Measurements from ENCODE around the gene AHCYL2. TPM values are rescaled to one million over a fixed set of nuclear protein-coding genes. Genes with fewer than 3 reads are reported as not detected.
A peak's percentile ranks its signal among the peaks of the same experiment; 100 is the strongest.

AHCYL2 gene
- total RNA-seq, 1 experiment from 2014 or later: 54.6 TPM

DNA sequence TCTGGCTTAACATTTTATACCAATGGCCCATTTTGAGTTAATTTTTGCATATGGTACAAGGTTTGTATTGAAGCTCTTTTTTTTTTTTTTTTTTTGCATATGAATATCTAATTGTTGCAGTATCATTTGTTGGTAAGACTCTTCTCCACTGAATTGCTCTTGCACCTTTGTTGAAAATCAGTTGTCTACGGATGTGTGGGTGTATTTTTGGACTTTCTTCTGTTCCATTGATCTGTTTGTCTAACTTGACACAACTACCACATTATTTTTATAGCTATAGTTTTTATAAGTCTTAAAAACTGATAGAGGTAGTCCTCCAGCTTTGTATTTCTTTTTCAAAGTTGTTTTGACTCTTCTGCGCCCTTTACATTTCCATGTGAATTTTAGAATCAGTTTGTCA is 53.9 kb downstream of the AHCYL2 start:
- H3K27ac Mint-ChIP-seq (ENCODE audit: unreplicated experiment): no peak overlapping the region
- no TSS peak for BruUV-seq (replicated peaks)
- H3K27me3 Mint-ChIP-seq (ENCODE audit: unreplicated experiment): no peaks in the 10 kb centered on the region
- H3K4me3 Mint-ChIP-seq (ENCODE audit: low read depth, unreplicated experiment): no peak overlapping the region
- no peaks in the 10 kb centered on the region for H3K9me3 Mint-ChIP-seq (ENCODE audit: low read depth, unreplicated experiment)
- peaks cover 29% of the 10 kb centered on the region for H3K4me1 Mint-ChIP-seq (ENCODE audit: low read depth, unreplicated experiment)
- no peaks in the 10 kb centered on the region for H3K36me3 Mint-ChIP-seq (ENCODE audit: insufficient read depth, unreplicated experiment)
- CTCF ChIA-PET: interaction anchor here (0.6 to 1.5 kb wide), 7 partner anchors 12 to 278 kb away, joined by 3 to 7 read pairs (median 4); partner anchors contain the start of gene AHCYL2
- TF ChIP-seq, protein P1, sequence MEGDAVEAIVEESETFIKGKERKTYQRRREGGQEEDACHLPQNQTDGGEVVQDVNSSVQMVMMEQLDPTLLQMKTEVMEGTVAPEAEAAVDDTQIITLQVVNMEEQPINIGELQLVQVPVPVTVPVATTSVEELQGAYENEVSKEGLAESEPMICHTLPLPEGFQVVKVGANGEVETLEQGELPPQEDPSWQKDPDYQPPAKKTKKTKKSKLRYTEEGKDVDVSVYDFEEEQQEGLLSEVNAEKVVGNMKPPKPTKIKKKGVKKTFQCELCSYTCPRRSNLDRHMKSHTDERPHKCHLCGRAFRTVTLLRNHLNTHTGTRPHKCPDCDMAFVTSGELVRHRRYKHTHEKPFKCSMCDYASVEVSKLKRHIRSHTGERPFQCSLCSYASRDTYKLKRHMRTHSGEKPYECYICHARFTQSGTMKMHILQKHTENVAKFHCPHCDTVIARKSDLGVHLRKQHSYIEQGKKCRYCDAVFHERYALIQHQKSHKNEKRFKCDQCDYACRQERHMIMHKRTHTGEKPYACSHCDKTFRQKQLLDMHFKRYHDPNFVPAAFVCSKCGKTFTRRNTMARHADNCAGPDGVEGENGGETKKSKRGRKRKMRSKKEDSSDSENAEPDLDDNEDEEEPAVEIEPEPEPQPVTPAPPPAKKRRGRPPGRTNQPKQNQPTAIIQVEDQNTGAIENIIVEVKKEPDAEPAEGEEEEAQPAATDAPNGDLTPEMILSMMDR (IDR thresholded peaks at IDR 0.05; ENCODE audit: unreplicated experiment): no peak
- intact Hi-C loops (cut with micrococcal nuclease; ENCODE audit: unreplicated experiment): no loop called here
- no peak for DNase-seq

DNA sequence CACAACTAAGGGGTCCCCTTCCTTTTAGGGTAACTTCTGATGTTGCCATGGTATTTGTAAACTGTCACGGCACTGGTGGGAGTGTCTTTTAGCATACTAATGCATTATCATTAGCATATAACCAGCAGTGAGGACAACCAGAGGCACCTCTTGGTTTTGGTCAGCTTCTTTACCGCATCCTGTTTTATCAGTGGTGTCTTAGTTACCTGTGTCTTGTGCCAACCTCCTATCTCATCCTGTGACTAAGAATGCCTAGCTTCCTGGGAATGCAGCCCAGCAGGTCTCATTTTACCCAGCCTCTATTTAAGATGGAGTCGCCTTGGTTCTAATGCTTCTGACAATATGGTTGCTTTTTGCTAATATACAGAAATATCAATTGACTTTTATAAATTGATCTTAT is 54.9 kb downstream of the AHCYL2 start:
- TF ChIP-seq, protein P1 (IDR thresholded peaks at IDR 0.05; ENCODE audit: unreplicated experiment): no peak
- Mint-ChIP-seq H3K27me3 (ENCODE audit: unreplicated experiment) (no peaks in the 10 kb centered on the region), H3K4me1 (ENCODE audit: low read depth, unreplicated experiment) (peaks cover 37% of the 10 kb centered on the region), H3K9me3 (ENCODE audit: low read depth, unreplicated experiment) (no peaks in the 10 kb centered on the region), H3K36me3 (ENCODE audit: insufficient read depth, unreplicated experiment) (no peaks in the 10 kb centered on the region), H3K27ac (ENCODE audit: unreplicated experiment) (no peak overlapping the region), H3K4me3 (ENCODE audit: low read depth, unreplicated experiment) (no peak overlapping the region)
- no TSS peak for BruUV-seq (replicated peaks)
- DNase-seq: peak; percentile 4
- CTCF ChIA-PET: interaction anchor here (1.1 kb wide), 1 partner anchor 20 kb away, joined by 6 read pairs; no protein-coding TSS in a partner anchor
- intact Hi-C loops (cut with micrococcal nuclease; ENCODE audit: unreplicated experiment): no loop called here

DNA sequence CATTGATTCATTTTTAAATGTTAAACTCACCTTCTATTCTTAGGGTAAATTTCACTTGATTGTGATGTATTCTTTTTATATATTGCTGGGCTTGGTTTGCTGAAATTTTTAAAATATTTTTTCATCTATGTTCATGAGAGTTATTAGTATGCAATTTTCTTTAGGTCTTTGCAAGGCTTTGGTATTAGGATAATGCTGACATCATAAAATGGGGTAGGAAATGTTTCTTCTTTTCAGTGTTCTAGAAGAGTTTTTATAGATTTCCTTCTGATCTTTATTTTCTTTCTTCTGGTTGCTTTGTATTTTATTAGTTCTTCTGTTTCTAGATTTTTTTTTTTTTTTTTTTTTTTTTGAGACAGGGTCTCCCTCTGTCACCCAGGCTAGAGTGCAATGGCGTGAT is 56.3 kb downstream of the AHCYL2 start:
- no peaks in the 10 kb centered on the region for H3K36me3 Mint-ChIP-seq (ENCODE audit: insufficient read depth, unreplicated experiment)

DNA sequence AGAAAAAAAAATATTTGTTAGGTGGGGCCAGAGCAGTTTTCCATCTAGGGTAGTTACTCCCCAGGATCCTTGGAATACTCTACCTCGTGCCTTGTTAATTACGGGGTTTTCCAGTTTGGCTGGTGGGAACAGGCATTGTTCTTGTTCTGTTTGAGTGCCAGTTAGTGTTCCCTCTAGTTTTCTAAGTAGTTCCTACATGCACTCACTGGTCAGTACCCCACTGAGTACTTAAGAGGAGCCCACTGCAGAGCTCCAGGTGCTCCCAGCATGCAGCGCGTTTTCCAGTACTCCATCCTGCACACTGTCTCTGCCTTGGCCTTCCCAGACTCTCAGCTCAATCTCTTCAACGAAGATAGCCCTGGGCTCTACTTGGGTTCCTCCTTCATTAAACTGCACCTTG is 58.0 kb downstream of the AHCYL2 start:
- H3K4me1 Mint-ChIP-seq (ENCODE audit: low read depth, unreplicated experiment): peaks cover 37% of the 10 kb centered on the region
- intact Hi-C loops (cut with micrococcal nuclease; ENCODE audit: unreplicated experiment): no loop called here
- H3K27ac Mint-ChIP-seq (ENCODE audit: unreplicated experiment): no peak overlapping the region
- CTCF ChIA-PET: no interaction called here
- H3K36me3 Mint-ChIP-seq (ENCODE audit: insufficient read depth, unreplicated experiment): no peaks in the 10 kb centered on the region
- no peaks in the 10 kb centered on the region for H3K9me3 Mint-ChIP-seq (ENCODE audit: low read depth, unreplicated experiment)
- BruUV-seq (replicated peaks): no TSS peak
- no peak for DNase-seq
- H3K4me3 Mint-ChIP-seq (ENCODE audit: low read depth, unreplicated experiment): no peak overlapping the region
- H3K27me3 Mint-ChIP-seq (ENCODE audit: unreplicated experiment): no peaks in the 10 kb centered on the region
- TF ChIP-seq, protein P1 (IDR thresholded peaks at IDR 0.05; ENCODE audit: unreplicated experiment): no peak

More for the DNA sequence above, 56.3 kb downstream of the AHCYL2 start:
- no peak overlapping the region for H3K4me3 Mint-ChIP-seq (ENCODE audit: low read depth, unreplicated experiment)
- DNase-seq: no peak
- CTCF ChIA-PET: interaction anchor here (0.7 kb wide), 1 partner anchor 15 kb away, joined by 8 read pairs; no protein-coding TSS in a partner anchor
- BruUV-seq (replicated peaks): no TSS peak
- no peaks in the 10 kb centered on the region for H3K9me3 Mint-ChIP-seq (ENCODE audit: low read depth, unreplicated experiment)
- H3K27me3 Mint-ChIP-seq (ENCODE audit: unreplicated experiment): no peaks in the 10 kb centered on the region
- TF ChIP-seq, protein P1 (IDR thresholded peaks at IDR 0.05; ENCODE audit: unreplicated experiment): no peak
- H3K4me1 Mint-ChIP-seq (ENCODE audit: low read depth, unreplicated experiment): peaks cover 37% of the 10 kb centered on the region
- H3K27ac Mint-ChIP-seq (ENCODE audit: unreplicated experiment): no peak overlapping the region
- intact Hi-C loops (cut with micrococcal nuclease; ENCODE audit: unreplicated experiment): loop anchor here (1.0 kb wide), 1 partner anchor 63 kb away; no protein-coding TSS in a partner anchor

Data from Calu3 (cell line).